Adrenal gland (tissue), 5 donors: ENCODE results near the gene GPATCH2L.

Source experiments
- CTCF ChIP-seq, 6 experiments: fragments of 450-650 bp in 4 of 6; fragments of 200-600 bp in 2 of 6; sonication (generic) in 1 of 6; IDR thresholded peaks; 1 replicate in 5 of 6; 2 replicates in 1 of 6; pipeline versions ENCODE4 v1.5.1 to v1.8.0; 2016 to 2021; ENCODE audit warnings: antibody characterized with exemption in 6 of 6, mild to moderate bottlenecking in 2 of 6, moderate library complexity in 1 of 6
- POLR2A ChIP-seq, 2 donors: fragments of 450-650 bp; IDR thresholded peaks; one replicate each; pipeline ENCODE4 v1.6.1; 2017; ENCODE audit warnings: antibody characterized with exemption in 2 of 2, mild to moderate bottlenecking in 2 of 2, moderate library complexity in 1 of 2
- donor health status: DM: no; HTN: no; CAD: no.

GRCh38 chr14:76168531-76168930, 16.8 kb downstream of the GPATCH2L start:
- TF ChIP-seq CTCF (IDR thresholded peaks at IDR 0.05) (no peak), POLR2A (IDR thresholded peaks at IDR 0.05) (no peak)
